Activated T-cell treated with anti-CD3 and anti-CD28 coated beads, Interleukin-2, amount 50 U/mL, for 24 hours (primary cell): ENCODE results near the gene NEGR1.

Experiments
- DNase-seq: peaks from one replicate; pipeline ENCODE4 v3.0.0-alpha.2; 2020
- H3K27ac Mint-ChIP-seq: 2 replicates; pipeline ENCODE4 v1.8.0; 2020; ENCODE audit warnings: mild to moderate bottlenecking, mixed read lengths
- H3K27me3 Mint-ChIP-seq: 2 replicates; pipeline ENCODE4 v1.8.0; 2020; ENCODE audit warnings: mixed read lengths
- H3K36me3 Mint-ChIP-seq: 2 replicates; pipeline ENCODE4 v1.8.0; 2020; ENCODE audit warnings: low read depth, mixed read lengths
- H3K4me1 Mint-ChIP-seq: 2 replicates; pipeline ENCODE4 v1.8.0; 2020; ENCODE audit warnings: low read depth, mixed read lengths
- H3K4me3 Mint-ChIP-seq: 2 replicates; pipeline ENCODE4 v1.8.0; 2020; ENCODE audit warnings: mild to moderate bottlenecking, moderate library complexity, mixed read lengths
- H3K9me3 Mint-ChIP-seq: 2 replicates; pipeline ENCODE4 v1.8.0; 2020; ENCODE audit warnings: mixed read lengths

NEGR1 gene

GRCh38 chr1:72062584-72062983 is 219.8 kb downstream of the NEGR1 start:
- no peak for DNase-seq
- H3K4me3 Mint-ChIP-seq, result no peak overlapping the region
- H3K27ac Mint-ChIP-seq, result no peak overlapping the region
- no peaks in the 10 kb centered on the region for H3K36me3 Mint-ChIP-seq
- no peaks in the 10 kb centered on the region for H3K27me3 Mint-ChIP-seq
- no peaks in the 10 kb centered on the region for H3K4me1 Mint-ChIP-seq
- no peaks in the 10 kb centered on the region for H3K9me3 Mint-ChIP-seq

- Mint-ChIP-seq H3K9me3 (no peaks in the 10 kb centered on the region), H3K36me3 (no peaks in the 10 kb centered on the region), H3K4me3 (no peak overlapping the region), H3K27me3 (no peaks in the 10 kb centered on the region), H3K4me1 (no peaks in the 10 kb centered on the region), H3K27ac (no peak overlapping the region)
- DNase-seq, result no peak
Measured at GRCh38 chr1:72060466-72061245, 221.7 kb downstream of the NEGR1 start.

- DNase-seq, result no peak
- H3K36me3 Mint-ChIP-seq, result no peaks in the 10 kb centered on the region
- no peaks in the 10 kb centered on the region for H3K4me1 Mint-ChIP-seq
- no peaks in the 10 kb centered on the region for H3K9me3 Mint-ChIP-seq
- H3K27me3 Mint-ChIP-seq, result no peaks in the 10 kb centered on the region
- no peak overlapping the region for H3K4me3 Mint-ChIP-seq
- H3K27ac Mint-ChIP-seq, result no peak overlapping the region
Measured at GRCh38 chr1:72056516-72056915, 225.8 kb downstream of the NEGR1 start.

- H3K27ac Mint-ChIP-seq, result no peak overlapping the region
- no peaks in the 10 kb centered on the region for H3K36me3 Mint-ChIP-seq
- H3K27me3 Mint-ChIP-seq, result no peaks in the 10 kb centered on the region
- no peak for DNase-seq
- no peaks in the 10 kb centered on the region for H3K9me3 Mint-ChIP-seq
- H3K4me3 Mint-ChIP-seq, result no peak overlapping the region
- H3K4me1 Mint-ChIP-seq, result no peaks in the 10 kb centered on the region
Measured at GRCh38 chr1:72051538-72051937, 230.8 kb downstream of the NEGR1 start.

- peaks cover under 1% of the 10 kb centered on the region for H3K9me3 Mint-ChIP-seq
- no peak overlapping the region for H3K27ac Mint-ChIP-seq
- no peak overlapping the region for H3K4me3 Mint-ChIP-seq
- no peaks in the 10 kb centered on the region for H3K36me3 Mint-ChIP-seq
- no peak for DNase-seq
- H3K27me3 Mint-ChIP-seq, result no peaks in the 10 kb centered on the region
- no peaks in the 10 kb centered on the region for H3K4me1 Mint-ChIP-seq
Measured at GRCh38 chr1:72050551-72050950, 231.8 kb downstream of the NEGR1 start.

- Mint-ChIP-seq H3K4me1 (no peaks in the 10 kb centered on the region), H3K9me3 (no peaks in the 10 kb centered on the region), H3K36me3 (no peaks in the 10 kb centered on the region), H3K4me3 (no peak overlapping the region), H3K27me3 (no peaks in the 10 kb centered on the region), H3K27ac (no peak overlapping the region)
- DNase-seq, result no peak
Measured at GRCh38 chr1:72037745-72038343, 244.5 kb downstream of the NEGR1 start.

GRCh38 chr1:72034827-72035226 is 247.5 kb downstream of the NEGR1 start:
- no peaks in the 10 kb centered on the region for H3K36me3 Mint-ChIP-seq

GRCh38 chr1:72023063-72023930 is 259.0 kb downstream of the NEGR1 start:
- H3K9me3 Mint-ChIP-seq, result peaks cover 5% of the 10 kb centered on the region
- H3K27ac Mint-ChIP-seq, result no peak overlapping the region
- no peaks in the 10 kb centered on the region for H3K4me1 Mint-ChIP-seq

More at GRCh38 chr1:72034827-72035226, 247.5 kb downstream of the NEGR1 start:
- Mint-ChIP-seq H3K27ac (no peak overlapping the region), H3K27me3 (no peaks in the 10 kb centered on the region), H3K9me3 (no peaks in the 10 kb centered on the region), H3K4me3 (no peak overlapping the region), H3K4me1 (no peaks in the 10 kb centered on the region)
- DNase-seq, result no peak

GRCh38 chr1:72018562-72018961 is 263.8 kb downstream of the NEGR1 start:
- no peak overlapping the region for H3K4me3 Mint-ChIP-seq
- no peaks in the 10 kb centered on the region for H3K9me3 Mint-ChIP-seq
- no peak for DNase-seq
- H3K4me1 Mint-ChIP-seq, result no peaks in the 10 kb centered on the region
- H3K27ac Mint-ChIP-seq, result no peak overlapping the region
- H3K36me3 Mint-ChIP-seq, result no peaks in the 10 kb centered on the region
- H3K27me3 Mint-ChIP-seq, result no peaks in the 10 kb centered on the region

More at GRCh38 chr1:72023063-72023930, 259.0 kb downstream of the NEGR1 start:
- DNase-seq, result no peak
- Mint-ChIP-seq H3K36me3 (no peaks in the 10 kb centered on the region), H3K4me3 (no peak overlapping the region), H3K27me3 (no peaks in the 10 kb centered on the region)

GRCh38 chr1:72015006-72015405 is 267.3 kb downstream of the NEGR1 start:
- Mint-ChIP-seq H3K27me3 (no peaks in the 10 kb centered on the region), H3K4me1 (no peaks in the 10 kb centered on the region), H3K4me3 (no peak overlapping the region), H3K27ac (no peak overlapping the region), H3K9me3 (no peaks in the 10 kb centered on the region), H3K36me3 (no peaks in the 10 kb centered on the region)
- DNase-seq, result no peak

- Mint-ChIP-seq H3K4me1 (no peaks in the 10 kb centered on the region), H3K27me3 (no peaks in the 10 kb centered on the region), H3K4me3 (no peak overlapping the region), H3K9me3 (no peaks in the 10 kb centered on the region), H3K27ac (no peak overlapping the region), H3K36me3 (no peaks in the 10 kb centered on the region)
- DNase-seq, result no peak
Measured at GRCh38 chr1:72013161-72013560, 269.2 kb downstream of the NEGR1 start.

GRCh38 chr1:72011721-72012120 is 270.6 kb downstream of the NEGR1 start:
- Mint-ChIP-seq H3K36me3 (no peaks in the 10 kb centered on the region), H3K27ac (no peak overlapping the region)

GRCh38 chr1:72010094-72010431 is 272.3 kb downstream of the NEGR1 start:
- Mint-ChIP-seq H3K27ac (no peak overlapping the region), H3K4me1 (no peaks in the 10 kb centered on the region), H3K36me3 (no peaks in the 10 kb centered on the region), H3K27me3 (no peaks in the 10 kb centered on the region), H3K9me3 (no peaks in the 10 kb centered on the region), H3K4me3 (no peak overlapping the region)
- DNase-seq, result no peak

More at GRCh38 chr1:72011721-72012120, 270.6 kb downstream of the NEGR1 start:
- no peaks in the 10 kb centered on the region for H3K9me3 Mint-ChIP-seq
- no peaks in the 10 kb centered on the region for H3K27me3 Mint-ChIP-seq
- H3K4me1 Mint-ChIP-seq, result no peaks in the 10 kb centered on the region
- H3K4me3 Mint-ChIP-seq, result no peak overlapping the region
- DNase-seq, result no peak

- no peaks in the 10 kb centered on the region for H3K36me3 Mint-ChIP-seq
- no peak for DNase-seq
- no peak overlapping the region for H3K4me3 Mint-ChIP-seq
- H3K9me3 Mint-ChIP-seq, result no peaks in the 10 kb centered on the region
- no peak overlapping the region for H3K27ac Mint-ChIP-seq
- H3K27me3 Mint-ChIP-seq, result no peaks in the 10 kb centered on the region
- no peaks in the 10 kb centered on the region for H3K4me1 Mint-ChIP-seq
Measured at GRCh38 chr1:72009173-72010093, 272.9 kb downstream of the NEGR1 start.
